K562 (cell line): ENCODE measurements around the gene RABGAP1L. TPM values are rescaled to one million over a fixed set of nuclear protein-coding genes. Genes with fewer than 3 reads are reported as not detected.

Experiments
- BCL6 ChIP-seq: fragments of 250-450 bp; sonication (Bioruptor Pico); IDR thresholded peaks from 2 replicates; pipeline ENCODE4 v1.4.0; 2020
- CBX5 ChIP-seq: IDR thresholded peaks from 2 replicates; pipeline ENCODE4 v1.6.1; 2014; ENCODE audit warnings: low read depth, borderline replicate concordance
- CHD2 ChIP-seq: IDR thresholded peaks from 2 replicates; pipeline ENCODE4 v1.6.1; 2011; ENCODE audit warnings: low read depth, low read length
- DIDO1 ChIP-seq: fragments of 450-650 bp; IDR thresholded peaks from 2 replicates; pipeline ENCODE4 v1.6.1; 2016; ENCODE audit warnings: low read depth, missing biosample characterization, missing genetic modification characterization
- KAT7 ChIP-seq: sonication (generic); formaldehyde crosslinking; IDR thresholded peaks from 2 replicates; pipeline ENCODE4 v1.8.0; 2022; ENCODE audit warnings: missing genetic modification reagents, mild to moderate bottlenecking, borderline replicate concordance
- MBD2 ChIP-seq: sonication (generic); IDR thresholded peaks from 2 replicates; pipeline ENCODE4 v1.6.1; 2016; ENCODE audit warnings: low read depth, borderline replicate concordance
- RBM14 ChIP-seq: fragments of 200-400 bp; formaldehyde crosslinking; IDR thresholded peaks from 2 replicates; pipeline ENCODE4 v1.6.1; 2018; ENCODE audit warnings: low read depth, mild to moderate bottlenecking, low read length, moderate library complexity, borderline replicate concordance; ENCODE audit not compliant: insufficient read depth
- REST ChIP-seq, 2 experiments: fragments of 450-650 bp; formaldehyde crosslinking in 1 of 2; IDR thresholded peaks; 2 replicates each; pipeline versions ENCODE4 v1.4.0 to v1.6.1; 2014 to 2020; ENCODE audit warnings: mild to moderate bottlenecking in 2 of 2, borderline replicate concordance in 1 of 2, low read depth in 1 of 2
- SNAPC5 ChIP-seq: fragments of 250-450 bp; sonication (Bioruptor Pico); IDR thresholded peaks from 2 replicates; pipeline ENCODE4 v1.8.0; 2021; ENCODE audit warnings: moderate library complexity, mild to moderate bottlenecking, inconsistent platforms
- SOX6 ChIP-seq: fragments of 450-650 bp; IDR thresholded peaks from 2 replicates; pipeline ENCODE4 v1.6.1; 2014; ENCODE audit warnings: mild to moderate bottlenecking
- STAT5A ChIP-seq: IDR thresholded peaks from 2 replicates; pipeline ENCODE4 v1.6.1; 2012; ENCODE audit warnings: low read length, inconsistent platforms, borderline replicate concordance
- TRIM25 ChIP-seq: fragments of 450-650 bp; IDR thresholded peaks from 2 replicates; pipeline ENCODE4 v1.7.0; 2016; ENCODE audit warnings: borderline replicate concordance
- ZMIZ1 ChIP-seq, 2 experiments: fragments of 150-350 bp in 1 of 2; IDR thresholded peaks; 2 replicates each; pipeline ENCODE4 v1.6.1; 2012 to 2016; ENCODE audit warnings: low read depth in 2 of 2, low read length in 2 of 2, mild to moderate bottlenecking in 1 of 2, moderate library complexity in 1 of 2
- polyA plus RNA-seq, 8 experiments: library from polyadenylated mRNA; depleted of rRNA in 4 of 8; stranded (reverse) in 5 of 8; unstranded in 3 of 8; fragments of >200 nt; fragmentation: Nextera tagmentation in 2 of 8; fragmentation: Illumina TruSeq in 1 of 8; extraction: Ambion mirVana in 2 of 8; extraction: Trizol in 1 of 8; gene quantifications; 2 replicates each; pipeline versions ENCODE4 v1.2.1 to v1.2.3, GENCODE V29; 2011 to 2014; ENCODE audit warnings: inconsistent platforms in 1 of 8, missing spikeins in 1 of 8
- total RNA-seq, 7 experiments: library from RNA; depleted of rRNA in 6 of 7; stranded (reverse); fragments of >200 nt in 6 of 7; fragmentation: Illumina TruSeq in 2 of 7; extraction: Trizol in 2 of 7; gene quantifications; 2 replicates each; pipeline versions ENCODE4 v1.2.1 to v1.2.3, GENCODE V29; 2011 to 2021; ENCODE audit warnings: low replicate concordance in 1 of 7

Gene RABGAP1L
- total and polyA plus RNA-seq, 9 of the 15 experiments (the other 6 are each of a cell fraction or from before 2014, with no cell fraction given) = 16.5 to 44.9 (median 26.7) TPM

GRCh38 chr1:174654560-174654959 is 495.2 kb downstream of the RABGAP1L start (continued):
- TF ChIP-seq SNAPC5 (no peak), CHD2 (no peak), MBD2 (no peak), STAT5A (no peak), CBX5 (no peak), DIDO1 (tag) (no peak), RBM14 (no peak), TRIM25 (no peak), SOX6 (no peak), ZMIZ1 (IDR thresholded peaks at IDR 0.05; ENCODE audit: low read depth in 2 of 2, low read length in 2 of 2) (no peak), BCL6 (CRISPR knock-in tag) (no peak), REST (IDR thresholded peaks at IDR 0.05; ENCODE audit: borderline replicate concordance) (no peak), REST (CRISPR knock-in tag; IDR thresholded peaks at IDR 0.05; ENCODE audit: low read depth) (no peak), KAT7 (CRISPR knock-in tag) (no peak)
